Stimulated activated CD4-positive, alpha-beta T cell treated with anti-CD3 and anti-CD28 coated beads, Interleukin-4, amount 100 ng/mL, for 1 hour (primary cell): ENCODE results near the gene TRIM10.
"Not testable (repeated sequence)": the region's sequence is repeated elsewhere in the genome, so short reads cannot be mapped to it uniquely, and the experiment has no call there.

Experiments
- DNase-seq: peaks from one replicate; pipeline ENCODE4 v3.0.0-alpha.2; 2020

TRIM10 gene

GRCh38 chr6:30127238-30128093 lies 33.5 kb downstream of the TRIM10 start:
- no peak for DNase-seq

DNA sequence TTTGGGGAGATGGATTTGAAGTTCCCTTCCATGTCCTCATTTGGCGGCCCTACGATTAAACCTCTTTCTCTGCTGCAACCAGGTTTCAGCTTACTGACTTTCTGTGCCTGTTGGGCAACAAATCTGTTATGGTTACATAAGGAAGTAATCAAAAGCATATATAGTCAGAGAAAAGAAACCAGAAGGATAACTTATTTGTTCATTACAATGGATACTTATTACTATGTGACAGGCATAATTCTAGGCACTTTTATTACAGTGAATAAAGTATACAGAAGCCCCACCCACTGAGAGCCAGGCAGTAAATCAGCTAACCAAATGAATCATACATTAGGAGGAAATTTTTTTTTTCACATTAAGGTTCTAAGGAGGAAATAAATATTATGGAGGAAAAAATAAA lies 38.5 kb downstream of the TRIM10 start:
- DNase-seq = no peak

DNA sequence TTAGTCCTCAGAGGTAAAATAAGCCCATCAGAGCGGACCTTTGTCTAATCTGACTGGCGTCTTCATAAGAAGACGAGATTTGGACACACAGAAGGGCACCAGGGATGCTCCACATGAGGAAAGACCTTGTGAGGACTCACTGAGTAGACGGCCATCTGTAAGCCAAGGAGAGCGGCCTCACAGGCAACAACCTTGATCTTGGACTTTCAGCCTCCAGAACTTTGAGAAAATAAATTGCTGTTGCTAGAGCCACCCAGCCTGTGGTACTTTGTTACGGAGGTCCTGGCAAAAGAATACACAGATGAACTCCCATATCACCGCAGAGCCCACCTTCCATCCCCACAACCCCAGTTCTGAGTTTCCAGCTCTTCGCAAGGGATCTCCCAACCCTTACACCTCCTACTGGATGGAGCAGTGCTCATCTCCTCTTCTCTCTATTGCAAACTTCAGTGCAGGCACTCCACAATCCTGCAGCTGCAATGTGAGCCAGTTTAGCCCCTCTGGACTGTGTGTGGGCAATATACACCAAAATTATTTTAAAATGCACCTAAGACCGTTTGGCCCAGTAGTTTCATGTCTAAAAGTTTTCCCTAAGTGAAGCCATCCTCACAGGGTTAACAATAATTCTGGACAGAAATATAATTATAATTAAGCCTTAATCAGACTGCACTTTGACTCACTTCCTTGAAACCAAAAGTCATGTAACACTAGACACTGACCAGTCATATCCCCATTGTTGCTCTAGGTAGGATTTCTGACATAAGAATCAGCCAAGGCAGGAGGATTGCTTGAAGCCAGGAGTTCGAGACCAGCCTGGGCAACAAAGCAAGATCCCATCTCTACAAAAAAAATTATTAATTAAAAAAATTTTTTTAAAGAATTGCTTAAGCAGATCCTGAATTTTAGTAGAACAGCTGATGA lies 39.3 kb downstream of the TRIM10 start:
- DNase-seq = no peak

DNA sequence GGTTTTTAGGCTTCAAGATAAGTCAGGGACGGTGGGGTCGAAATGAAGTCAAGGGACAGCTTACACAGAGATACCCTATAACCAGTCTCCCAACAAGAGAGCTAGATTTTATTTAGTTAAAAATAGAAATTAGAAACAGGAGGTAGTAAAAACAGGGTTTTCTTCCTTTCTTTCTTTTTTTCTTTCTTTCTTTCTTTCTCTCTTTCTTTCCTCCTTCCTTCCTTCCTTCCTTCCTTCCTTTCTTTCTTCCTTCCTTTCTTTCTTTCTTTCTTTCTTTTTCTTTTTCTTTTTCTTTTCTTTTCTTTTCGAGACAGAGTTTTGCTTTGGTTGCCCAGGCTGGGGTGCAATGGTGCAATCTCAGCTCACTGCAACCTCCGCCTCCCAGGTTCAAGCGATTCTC lies 42.3 kb downstream of the TRIM10 start:
- not testable (repeated sequence) for DNase-seq

- DNase-seq = no peak
These were observed 44.3 kb downstream of the TRIM10 start for GRCh38 chr6:30116724-30117123.

- no peak for DNase-seq
These were observed 47.2 kb downstream of the TRIM10 start for GRCh38 chr6:30113841-30114240.

DNA sequence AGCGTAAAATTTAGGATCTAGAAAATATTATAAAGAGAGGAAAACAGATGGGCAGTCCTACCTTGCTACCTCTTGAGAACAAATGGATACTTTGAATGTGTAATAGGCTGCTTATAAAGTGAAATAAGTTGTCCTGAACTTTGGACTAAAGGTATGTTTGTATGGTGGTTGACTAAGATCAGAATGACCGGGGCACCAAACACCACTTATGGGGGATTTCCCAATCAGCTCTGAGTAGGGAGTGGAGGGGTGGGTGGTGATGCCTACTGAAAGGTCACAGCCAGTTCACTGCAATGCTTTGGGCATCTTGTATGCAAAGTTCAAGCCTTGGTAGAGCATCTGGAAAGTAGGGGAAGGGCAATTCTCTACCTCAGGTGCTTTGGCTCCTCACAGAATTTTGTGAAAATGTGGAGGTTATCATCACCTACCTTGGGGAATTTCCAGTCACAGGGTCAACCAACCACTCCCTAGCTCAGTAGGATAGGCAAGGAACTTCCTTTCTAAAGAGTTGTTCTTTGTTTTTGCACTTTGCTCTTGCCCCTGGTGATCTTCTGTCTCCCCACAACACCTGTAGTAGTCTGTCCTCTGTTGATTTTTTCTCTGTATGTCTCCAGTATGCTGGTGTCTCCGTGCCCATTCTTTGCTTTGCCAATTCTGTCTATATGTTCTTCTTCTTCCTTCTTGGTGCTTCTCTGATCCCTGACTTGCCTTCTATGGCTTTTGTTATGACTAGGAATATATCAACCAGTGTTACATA lies 47.8 kb downstream of the TRIM10 start, which contains the start of gene TRIM31:
Gene TRIM31 (minus strand): TSS at position 88 of the 757 bp plus-strand sequence. CDS start 285 bp downstream, outside the sequence.
- DNase-seq = no peak

- no peak for DNase-seq
These were observed 48.5 kb downstream of the TRIM10 start for GRCh38 chr6:30112402-30112994.

DNA sequence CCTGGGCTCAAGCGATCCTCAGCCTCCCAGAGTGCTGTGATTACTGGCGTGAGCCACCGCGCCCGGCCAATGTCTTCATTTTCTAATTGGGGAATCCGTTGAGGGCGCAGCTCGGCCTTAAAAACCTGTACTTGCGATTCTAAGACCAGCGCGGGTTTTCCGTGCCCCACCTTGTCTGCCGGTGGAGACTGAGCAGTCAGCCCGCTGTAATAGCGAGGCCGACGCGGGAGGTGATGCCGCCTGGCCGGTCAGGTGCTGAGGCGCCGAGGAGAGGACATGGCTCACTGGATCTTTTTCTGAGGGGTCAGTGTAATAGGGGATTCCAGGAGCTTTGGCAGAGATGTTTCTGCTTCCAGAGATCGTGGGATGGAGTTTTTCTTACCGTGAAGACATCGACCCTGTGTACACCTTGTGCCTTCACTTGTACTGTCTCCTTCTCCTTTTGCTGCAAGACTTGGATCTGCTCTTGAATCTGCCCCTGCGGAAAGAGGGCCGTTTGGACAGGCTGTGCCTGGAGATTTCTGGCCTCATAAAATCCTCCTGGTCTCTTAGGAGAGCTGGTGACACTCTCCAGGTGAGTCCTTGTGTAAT lies 49.6 kb downstream of the TRIM10 start:
- DNase-seq = no peak

DNA sequence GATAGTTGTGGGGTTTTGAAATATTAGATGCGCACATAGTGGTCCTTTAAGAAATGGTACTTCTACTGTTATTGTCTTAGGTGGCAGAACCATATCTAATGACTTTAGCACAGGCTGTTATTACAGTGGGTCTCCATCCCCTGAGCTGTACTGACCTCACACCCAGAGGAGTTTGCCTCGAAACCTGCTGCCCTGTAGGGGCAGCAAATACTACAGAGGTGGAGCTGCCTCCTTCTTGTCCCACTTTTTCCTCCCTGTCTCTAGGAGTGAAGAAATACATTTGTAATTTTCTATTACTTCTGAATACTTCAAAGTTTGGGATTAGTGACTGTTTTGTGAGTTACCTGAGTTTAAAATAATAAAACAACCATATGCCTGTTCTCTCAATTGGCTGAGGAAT lies 56.4 kb downstream of the TRIM10 start:
- no peak for DNase-seq

DNA sequence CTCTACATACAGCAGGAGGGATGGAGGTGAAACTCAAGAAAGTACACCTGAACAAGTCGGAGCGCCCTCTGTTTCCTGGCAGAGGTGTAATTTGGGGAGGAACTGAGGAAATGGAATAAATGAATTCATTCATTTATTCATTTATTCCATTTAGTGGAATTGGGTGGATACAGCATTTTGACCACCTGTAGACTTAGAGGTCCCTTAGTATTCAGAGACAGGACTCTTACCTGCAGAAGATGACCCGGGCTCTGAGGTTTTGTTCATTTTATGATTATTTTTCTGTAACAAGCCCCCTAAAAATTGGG lies 57.2 kb downstream of the TRIM10 start:
- DNase-seq = no peak

- DNase-seq = peak; percentile 77
These were observed 57.8 kb downstream of the TRIM10 start for GRCh38 chr6:30102970-30103871.

DNA sequence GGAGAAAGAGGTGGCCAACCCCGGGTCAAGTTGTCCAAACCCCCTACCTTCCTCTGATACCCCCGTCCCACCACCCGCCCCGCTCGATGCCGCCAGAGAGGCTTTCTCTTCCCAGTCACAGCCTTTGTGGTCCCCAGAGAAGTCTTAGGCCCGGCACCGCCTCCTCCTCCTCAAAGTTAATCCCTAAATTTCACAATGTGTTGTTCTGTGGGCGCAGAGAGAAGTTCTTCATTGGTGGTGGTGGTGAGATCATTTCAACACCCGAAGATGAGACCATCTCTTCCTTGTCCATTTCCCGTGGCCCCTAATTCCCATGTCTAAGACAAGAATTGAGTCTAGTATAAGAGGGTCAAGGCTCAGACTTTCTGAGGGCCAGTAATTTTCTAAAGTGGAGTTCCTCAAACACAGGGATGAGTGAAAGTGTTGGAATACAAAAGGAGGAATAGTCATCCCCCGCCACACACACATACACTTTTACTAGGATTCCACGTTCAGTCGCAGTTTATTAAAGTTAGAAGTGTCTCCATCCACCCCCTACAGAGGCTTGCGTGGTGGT lies 58.5 kb downstream of the TRIM10 start:
- DNase-seq = no peak
